WI38 (cell line): ENCODE measurements around the gene CDH15.

Experiments used
- H3K4me3 ChIP-seq: 2 replicates; pipeline ENCODE4 v1.5.1; 2011; ENCODE audit warnings: low read depth, mild to moderate bottlenecking, control low read depth, low read length
- CTCF ChIP-seq: IDR thresholded peaks from 2 replicates; pipeline ENCODE4 v1.5.1; 2012; ENCODE audit warnings: low read depth, mild to moderate bottlenecking, control low read depth, low read length

The CDH15 gene

GRCh38 chr16:89201439-89202377 is 30.2 kb downstream of the CDH15 start:
- H3K4me3 ChIP-seq = no peak overlapping the region
- no peak for TF ChIP-seq CTCF

GRCh38 chr16:89202422-89203215 is 31.1 kb downstream of the CDH15 start:
- H3K4me3 ChIP-seq = no peak overlapping the region
- TF ChIP-seq CTCF = no peak

- TF ChIP-seq CTCF = no peak
- H3K4me3 ChIP-seq = no peak overlapping the region
Observed at GRCh38 chr16:89207993-89208392, 36.4 kb downstream of the CDH15 start.

GRCh38 chr16:89209522-89210044 is 38.0 kb downstream of the CDH15 start:
- TF ChIP-seq CTCF = no peak

GRCh38 chr16:89210165-89210903 is 38.8 kb downstream of the CDH15 start:
- TF ChIP-seq CTCF = no peak
- no peak overlapping the region for H3K4me3 ChIP-seq

More at GRCh38 chr16:89209522-89210044, 38.0 kb downstream of the CDH15 start:
- no peak overlapping the region for H3K4me3 ChIP-seq

- H3K4me3 ChIP-seq = no peak overlapping the region
- no peak for TF ChIP-seq CTCF
Observed at GRCh38 chr16:89210904-89211515, 39.5 kb downstream of the CDH15 start.
